ENCODE measurements around the gene CMTR2. TPM values are rescaled to one million over a fixed set of nuclear protein-coding genes. Genes with fewer than 3 reads are reported as not detected.
"Not testable (repeated sequence)": the region's sequence is repeated elsewhere in the genome, so short reads cannot be mapped to it uniquely, and the experiment has no call there.

CMTR2 gene
- total RNA-seq, 6 experiments from 2014 or later = 8.4 to 15.9 (median 10.5) TPM

- intact Hi-C loops (cut with DNase I) = no loop called here
- TF ChIP-seq CTCF (IDR thresholded peaks at IDR 0.05) = no peak
- no peak for TF ChIP-seq POLR2A (IDR thresholded peaks at IDR 0.05)
- H3K9me3 ChIP-seq = no peaks in the 10 kb centered on the region
- H3K4me1 ChIP-seq = no peaks in the 10 kb centered on the region
- no peak overlapping the region for H3K27ac ChIP-seq
- WGBS (ENCODE audit: insufficient coverage, low coverage, low lambda C conversion rate, missing lambda C conversion rate) = 71% methylated on average over 3 of the region's 3 CpGs
- ATAC-seq (no peak), DNase-seq (no peak)
- no peaks in the 10 kb centered on the region for H3K27me3 ChIP-seq
- no peaks in the 10 kb centered on the region for H3K36me3 ChIP-seq
- no peak overlapping the region for H3K4me3 ChIP-seq
Measured at GRCh38 chr16:71328151-71328550, 38.9 kb upstream of the CMTR2 start.

- TF ChIP-seq CTCF (IDR thresholded peaks at IDR 0.05) (no peak), POLR2A (IDR thresholded peaks at IDR 0.05) (no peak)
- intact Hi-C loops (cut with DNase I) = no loop called here
- Histone ChIP-seq H3K9me3 (no peaks in the 10 kb centered on the region), H3K27me3 (no peaks in the 10 kb centered on the region), H3K4me1 (no peaks in the 10 kb centered on the region), H3K4me3 (no peak overlapping the region), H3K27ac (no peak overlapping the region), H3K36me3 (no peaks in the 10 kb centered on the region)
- no peak for ATAC-seq
- no peak for DNase-seq
Measured at GRCh38 chr16:71327720-71328119, 38.5 kb upstream of the CMTR2 start.

- DNase-seq (no peak), ATAC-seq (no peak)
- Histone ChIP-seq H3K9me3 (no peaks in the 10 kb centered on the region), H3K36me3 (no peaks in the 10 kb centered on the region), H3K27ac (no peak overlapping the region), H3K27me3 (no peaks in the 10 kb centered on the region), H3K4me3 (no peak overlapping the region), H3K4me1 (no peaks in the 10 kb centered on the region)
- TF ChIP-seq POLR2A (IDR thresholded peaks at IDR 0.05) = no peak
- TF ChIP-seq CTCF (IDR thresholded peaks at IDR 0.05) = no peak
- intact Hi-C loops (cut with DNase I) = no loop called here
- 66% methylated on average over 2 of the region's 4 CpGs for WGBS (ENCODE audit: insufficient coverage, low coverage, low lambda C conversion rate, missing lambda C conversion rate)
Measured at GRCh38 chr16:71319999-71320398, 30.8 kb upstream of the CMTR2 start.

GRCh38 chr16:71315269-71315668, 26.1 kb upstream of the CMTR2 start:
- intact Hi-C loops (cut with DNase I) = no loop called here
- TF ChIP-seq CTCF (IDR thresholded peaks at IDR 0.05) (no peak), POLR2A (IDR thresholded peaks at IDR 0.05) (no peak)
- no peaks in the 10 kb centered on the region for H3K4me1 ChIP-seq
- H3K4me3 ChIP-seq = no peak overlapping the region
- 10% methylated on average over 3 of the region's 3 CpGs for WGBS (ENCODE audit: insufficient coverage, low coverage, low lambda C conversion rate, missing lambda C conversion rate)
- no peaks in the 10 kb centered on the region for H3K36me3 ChIP-seq
- H3K27ac ChIP-seq = no peak overlapping the region
- no peaks in the 10 kb centered on the region for H3K9me3 ChIP-seq
- ATAC-seq (no peak), DNase-seq (no peak)
- no peaks in the 10 kb centered on the region for H3K27me3 ChIP-seq

- H3K27ac ChIP-seq; H3K36me3 ChIP-seq; intact Hi-C loops (cut with DNase I); DNase-seq; H3K4me3 ChIP-seq; H3K4me1 ChIP-seq; H3K27me3 ChIP-seq; H3K9me3 ChIP-seq; ATAC-seq: not testable (repeated sequence)
- 36% methylated on average over 3 of the region's 3 CpGs for WGBS (ENCODE audit: insufficient coverage, low coverage, low lambda C conversion rate, missing lambda C conversion rate)
Measured at GRCh38 chr16:71313591-71313990, 24.4 kb upstream of the CMTR2 start.
